ENCODE data around the gene SZRD1. TPM values are rescaled to one million over a fixed set of nuclear protein-coding genes. Genes with fewer than 3 reads are reported as not detected.

The SZRD1 gene
- total and polyA plus RNA-seq, 9 of the 15 experiments (the other 6 are each of a cell fraction or from before 2014, with no cell fraction given), result 3.9 to 149 (median 82.5) TPM

DNA sequence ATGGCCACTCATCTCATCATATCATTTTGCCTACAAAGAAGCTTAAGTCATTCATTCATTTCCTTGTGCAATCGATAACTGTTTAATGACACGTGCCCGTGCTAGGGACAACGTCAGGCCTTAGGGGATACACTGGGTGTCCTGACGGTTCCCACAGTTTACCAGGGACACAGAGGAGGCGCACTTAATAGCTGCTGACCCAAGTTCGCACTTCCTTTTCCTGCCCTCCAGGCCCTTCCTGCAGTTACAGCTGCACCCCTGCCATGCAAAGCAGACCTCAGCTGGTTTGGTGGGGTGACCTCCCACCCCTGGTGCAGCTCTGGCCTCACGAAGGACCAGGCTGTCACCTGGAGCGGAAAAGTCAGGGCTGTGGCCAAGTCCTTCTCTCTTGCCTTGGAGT is 66.0 kb downstream of the SZRD1 start:
- no TSS peak for BruUV-seq (replicated peaks)
- POLR2A ChIA-PET, result interaction anchor here (0.6 to 1.1 kb wide), 3 partner anchors 11 to 70 kb away, joined by 3 to 5 read pairs (median 3); no protein-coding TSS in a partner anchor
- WGBS (ENCODE audit: insufficient coverage, low coverage, missing lambda C conversion rate), result 66% methylated on average over 9 of the region's 9 CpGs
- Histone ChIP-seq H3K9me1 (ENCODE audit: control insufficient read depth, insufficient read depth, low read length) (no peaks in the 10 kb centered on the region), H3K4me3 (no peak overlapping the region), H3K36me3 (ENCODE audit: control insufficient read depth, insufficient read depth, low read length) (no peaks in the 10 kb centered on the region), H3K27me3 (ENCODE audit: control insufficient read depth in 2 of 2, insufficient read depth in 2 of 2, low read length in 2 of 2) (no peaks in the 10 kb centered on the region), H3K9me3 (replicated peaks; ENCODE audit: control insufficient read depth, insufficient read depth, low read depth, low read length) (no peaks in the 10 kb centered on the region), H3K27ac (ENCODE audit: extremely low read depth, low read depth, low read length) (no peak overlapping the region), H2AFZ (ENCODE audit: low read depth, low read length) (peak overlapping the region; percentile 78), H3K79me2 (ENCODE audit: control insufficient read depth, insufficient read depth, low read length) (no peaks in the 10 kb centered on the region), H4K20me1 (replicated peaks; ENCODE audit: control insufficient read depth, insufficient read depth, low read length) (no peaks in the 10 kb centered on the region), H3K9ac (ENCODE audit: insufficient read depth in 1 of 2, low read depth in 2 of 2, low read length in 2 of 2) (peak overlapping the region in 1 of 2 experiments; percentile 71; a peak in 3 of 4 replicates), H3K4me1 (replicated peaks in 1 of 2; ENCODE audit: control insufficient read depth in 2 of 2, insufficient read depth in 2 of 2, low read length in 2 of 2) (peaks cover 6 to 14% of the 10 kb centered on the region in 2 experiments; a peak in 4 of 5 replicates), H3K4me2 (ENCODE audit: insufficient read depth, low read length) (no peak overlapping the region)
- CTCF ChIA-PET (ENCODE audit: low intra/inter-chr PET ratio), result no interaction called here
- FAIRE-seq, result no peak
- intact Hi-C loops (cut with micrococcal nuclease) (no loop called here), in situ Hi-C loops (cut with MboI) (loop anchor here (25.0 kb wide), 1 partner anchor 429 kb away; no protein-coding TSS in a partner anchor)
- TF ChIP-seq ETV5 (CRISPR knock-in tag; IDR thresholded peaks at IDR 0.05; ENCODE audit: low read depth) (no peak), KDM2B (CRISPR knock-in tag; IDR thresholded peaks at IDR 0.05) (no peak), SPI1 (IDR thresholded peaks at IDR 0.05; ENCODE audit: borderline replicate concordance, low read depth, low read length) (peak; percentile 63)
- TF ChIP-seq, protein P1, sequence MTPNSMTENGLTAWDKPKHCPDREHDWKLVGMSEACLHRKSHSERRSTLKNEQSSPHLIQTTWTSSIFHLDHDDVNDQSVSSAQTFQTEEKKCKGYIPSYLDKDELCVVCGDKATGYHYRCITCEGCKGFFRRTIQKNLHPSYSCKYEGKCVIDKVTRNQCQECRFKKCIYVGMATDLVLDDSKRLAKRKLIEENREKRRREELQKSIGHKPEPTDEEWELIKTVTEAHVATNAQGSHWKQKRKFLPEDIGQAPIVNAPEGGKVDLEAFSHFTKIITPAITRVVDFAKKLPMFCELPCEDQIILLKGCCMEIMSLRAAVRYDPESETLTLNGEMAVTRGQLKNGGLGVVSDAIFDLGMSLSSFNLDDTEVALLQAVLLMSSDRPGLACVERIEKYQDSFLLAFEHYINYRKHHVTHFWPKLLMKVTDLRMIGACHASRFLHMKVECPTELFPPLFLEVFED (CRISPR knock-in tag; conservative IDR thresholded peaks at IDR 0.05), result no peak
- ATAC-seq, result no peak
- peak in 1 of 4 experiments; percentile 8 for DNase-seq (ENCODE audit: extremely low read depth in 1 of 4, low spot score in 3 of 4)

DNA sequence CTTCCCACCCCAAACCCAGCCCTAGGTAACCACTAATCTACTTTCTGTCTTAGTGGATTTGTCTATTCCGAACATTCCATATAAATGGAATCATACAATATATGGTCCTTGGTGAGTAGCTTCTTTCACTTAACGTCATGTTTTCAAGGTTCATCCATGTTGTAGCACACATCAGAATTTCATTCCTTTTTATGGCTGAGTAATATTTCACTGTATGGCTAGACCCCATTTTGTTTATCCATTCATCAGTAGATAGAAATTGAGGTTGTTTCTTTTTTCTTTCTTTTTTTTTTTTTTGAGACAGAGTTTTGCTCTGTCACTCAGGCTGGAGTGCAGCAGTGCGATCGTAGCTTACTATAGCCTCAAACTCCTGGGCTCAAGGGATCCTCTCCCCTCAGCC is 67.0 kb downstream of the SZRD1 start:
- 59% methylated on average over 4 of the region's 4 CpGs for WGBS (ENCODE audit: insufficient coverage, low coverage, missing lambda C conversion rate)
- no peak overlapping the region for H3K9ac ChIP-seq (ENCODE audit: insufficient read depth in 1 of 2, low read depth in 2 of 2, low read length in 2 of 2)
- DNase-seq (ENCODE audit: extremely low read depth in 1 of 4, low spot score in 3 of 4), result no peak
- ChIA-PET CTCF (ENCODE audit: low intra/inter-chr PET ratio) (no interaction called here), POLR2A (no interaction called here)
- in situ Hi-C loops (cut with MboI) (loop anchor here (25.0 kb wide), 1 partner anchor 428 kb away; no protein-coding TSS in a partner anchor), intact Hi-C loops (cut with micrococcal nuclease) (no loop called here)
- no peak overlapping the region for H3K4me2 ChIP-seq (ENCODE audit: insufficient read depth, low read length)
- no peaks in the 10 kb centered on the region for H4K20me1 ChIP-seq (replicated peaks; ENCODE audit: control insufficient read depth, insufficient read depth, low read length)
- H3K9me1 ChIP-seq (ENCODE audit: control insufficient read depth, insufficient read depth, low read length), result no peaks in the 10 kb centered on the region
- H3K27me3 ChIP-seq (ENCODE audit: control insufficient read depth in 2 of 2, insufficient read depth in 2 of 2, low read length in 2 of 2), result no peaks in the 10 kb centered on the region
- H3K9me3 ChIP-seq (replicated peaks; ENCODE audit: control insufficient read depth, insufficient read depth, low read depth, low read length), result no peaks in the 10 kb centered on the region
- no peaks in the 10 kb centered on the region for H3K79me2 ChIP-seq (ENCODE audit: control insufficient read depth, insufficient read depth, low read length)
- ATAC-seq, result no peak
- H3K36me3 ChIP-seq (ENCODE audit: control insufficient read depth, insufficient read depth, low read length), result no peaks in the 10 kb centered on the region
- no peak overlapping the region for H3K4me3 ChIP-seq
- H3K27ac ChIP-seq (ENCODE audit: extremely low read depth, low read depth, low read length), result no peak overlapping the region
- FAIRE-seq, result no peak
- H2AFZ ChIP-seq (ENCODE audit: low read depth, low read length), result no peak overlapping the region
- peaks cover 6 to 14% of the 10 kb centered on the region in 2 experiments; a peak in 4 of 5 replicates for H3K4me1 ChIP-seq (replicated peaks in 1 of 2; ENCODE audit: control insufficient read depth in 2 of 2, insufficient read depth in 2 of 2, low read length in 2 of 2)
- no TSS peak for BruUV-seq (replicated peaks)
- 0 out of 2 replicates have a peak, but pooled peaks have one; percentile 4 for TF ChIP-seq PKNOX1 (IDR thresholded peaks at IDR 0.05)
- TF ChIP-seq PHF21A (IDR thresholded peaks at IDR 0.05; ENCODE audit: borderline replicate concordance, low read depth), result no peak
- 0 out of 2 replicates have a peak, but pooled peaks have one; percentile 33 for TF ChIP-seq MEF2A (IDR thresholded peaks at IDR 0.05; ENCODE audit: control insufficient read depth, low read depth, low read length)
- TF ChIP-seq ELF4 (CRISPR knock-in tag; IDR thresholded peaks at IDR 0.05), result no peak
- TF ChIP-seq, protein P2, sequence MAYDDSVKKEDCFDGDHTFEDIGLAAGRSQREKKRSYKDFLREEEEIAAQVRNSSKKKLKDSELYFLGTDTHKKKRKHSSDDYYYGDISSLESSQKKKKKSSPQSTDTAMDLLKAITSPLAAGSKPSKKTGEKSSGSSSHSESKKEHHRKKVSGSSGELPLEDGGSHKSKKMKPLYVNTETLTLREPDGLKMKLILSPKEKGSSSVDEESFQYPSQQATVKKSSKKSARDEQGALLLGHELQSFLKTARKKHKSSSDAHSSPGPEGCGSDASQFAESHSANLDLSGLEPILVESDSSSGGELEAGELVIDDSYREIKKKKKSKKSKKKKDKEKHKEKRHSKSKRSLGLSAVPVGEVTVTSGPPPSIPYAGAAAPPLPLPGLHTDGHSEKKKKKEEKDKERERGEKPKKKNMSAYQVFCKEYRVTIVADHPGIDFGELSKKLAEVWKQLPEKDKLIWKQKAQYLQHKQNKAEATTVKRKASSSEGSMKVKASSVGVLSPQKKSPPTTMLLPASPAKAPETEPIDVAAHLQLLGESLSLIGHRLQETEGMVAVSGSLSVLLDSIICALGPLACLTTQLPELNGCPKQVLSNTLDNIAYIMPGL (CRISPR knock-in tag; IDR thresholded peaks at IDR 0.05), result no peak
- no peak for TF ChIP-seq NBN (IDR thresholded peaks at IDR 0.05; ENCODE audit: low read depth)
- no peak for TF ChIP-seq ZNF121 (CRISPR knock-in tag; conservative IDR thresholded peaks at IDR 0.05)
- TF ChIP-seq SAP30 (IDR thresholded peaks at IDR 0.05; ENCODE audit: borderline replicate concordance, insufficient read depth, low read depth, low read length, poor library complexity, severe bottlenecking), result no peak
